SK-N-SH treated with all-trans-retinoic acid at 6 μM for 48 hours (cell line): Measurements from ENCODE around the gene TNFRSF11A.

Experiments used
- SNAI2 ChIP-seq: fragments of 250-450 bp; sonication (Bioruptor Pico); IDR thresholded peaks from 2 replicates; pipeline ENCODE4 v1.5.0; 2020; ENCODE audit warnings: mild to moderate bottlenecking, moderate library complexity
- ZFP3 ChIP-seq: fragments of 250-450 bp; sonication (Bioruptor Pico); IDR thresholded peaks from 2 replicates; pipeline ENCODE4 v1.5.0; 2020; ENCODE audit warnings: mild to moderate bottlenecking, moderate library complexity
- ZNF565 ChIP-seq: fragments of 450-650 bp; formaldehyde crosslinking; conservative IDR thresholded peaks from 2 replicates; pipeline ENCODE4 v1.5.0; 2020; ENCODE audit warnings: low read depth, mild to moderate bottlenecking, moderate library complexity

GRCh38 chr18:62335494-62335893, 10.4 kb downstream of the TNFRSF11A start:
- TF ChIP-seq ZFP3 (CRISPR knock-in tag) (no peak), ZNF565 (CRISPR knock-in tag) (no peak), SNAI2 (CRISPR knock-in tag) (no peak)
